Panc1 (cell line): ENCODE results near the gene PSMD1. TPM values are rescaled to one million over a fixed set of nuclear protein-coding genes. Genes with fewer than 3 reads are reported as not detected.

ENCODE experiments used
- ATAC-seq: fragments of 200-7000 bp; cut with Tn5 transposase; 2 replicates; pipeline ENCODE4 v1.9.1; 2020; ENCODE audit warnings: mild to moderate bottlenecking, moderate library complexity
- Bru-seq: library from RNA; stranded (reverse); fragments of 400-500 nt; gene quantifications from one replicate; lab custom pipeline; 2021; lab: Mats Ljungman, UMichigan
- BruChase-seq, 2 experiments: library from RNA; stranded (reverse); fragments of 400-500 nt; gene quantifications; one replicate each; lab custom pipeline; 2021; lab: Mats Ljungman, UMichigan
- BruUV-seq: library from RNA; stranded (reverse); fragments of 400-500 nt; replicated peaks from 2 replicates; lab custom pipeline; 2021; lab: Mats Ljungman, UMichigan
- CTCF ChIA-PET: fragments of 300-600 bp; sonication (Branson Sonifier 250); formaldehyde crosslinking; loops from one replicate; lab custom pipeline; 2022; ENCODE audit warnings: antibody characterized with exemption; lab: Charles Lee
- POLR2A ChIA-PET: fragments of 300-600 bp; sonication (Branson Sonifier 250); formaldehyde crosslinking; loops from one replicate; lab custom pipeline; 2022; ENCODE audit warnings: antibody characterized with exemption; lab: Charles Lee
- DNase-seq: peaks from one replicate; pipeline ENCODE4 v3.0.0-alpha.2; 2010; ENCODE audit warnings: low read depth, low spot score
- H3K27ac ChIP-seq: 2 replicates; pipeline ENCODE4 v1.5.1; 2011; ENCODE audit warnings: mild to moderate bottlenecking, low read length, inconsistent platforms
- H3K27me3 ChIP-seq: fragments of 200-500 bp; sonication (Bioruptor generic); 2 replicates; pipeline ENCODE4 v1.6.0; 2014; ENCODE audit warnings: low read length, inconsistent platforms; ENCODE audit not compliant: control insufficient read depth, insufficient read depth
- H3K36me3 ChIP-seq: fragments of 200-500 bp; sonication (Bioruptor generic); 2 replicates; pipeline ENCODE4 v1.5.1; 2014; ENCODE audit warnings: inconsistent platforms, mild to moderate bottlenecking, low read length, moderate library complexity; ENCODE audit not compliant: control insufficient read depth, insufficient read depth
- H3K4me1 ChIP-seq: 2 replicates; pipeline ENCODE4 v1.5.1; 2011; ENCODE audit warnings: inconsistent platforms, mild to moderate bottlenecking, low read length, moderate library complexity; ENCODE audit not compliant: control insufficient read depth, insufficient read depth
- H3K4me3 ChIP-seq, 2 experiments: 2 replicates each; pipeline ENCODE4 v1.5.1; 2011 to 2012; ENCODE audit warnings: low read depth in 2 of 2, low read length in 2 of 2, mild to moderate bottlenecking in 2 of 2, inconsistent platforms in 1 of 2, moderate library complexity in 1 of 2
- H3K9me3 ChIP-seq: fragments of 200-500 bp; sonication (Bioruptor generic); 2 replicates; pipeline ENCODE4 v1.5.1; 2014; ENCODE audit warnings: low read depth, mild to moderate bottlenecking, inconsistent platforms, low read length, moderate library complexity; ENCODE audit not compliant: control insufficient read depth, insufficient read depth
- POLR2AphosphoS5 ChIP-seq: IDR thresholded peaks from 2 replicates; pipeline ENCODE4 v1.6.1; 2012; ENCODE audit warnings: mild to moderate bottlenecking, low read depth, low read length, moderate library complexity
- REST ChIP-seq, 2 experiments: IDR thresholded peaks; 2 replicates each; pipeline ENCODE4 v1.6.1; 2011 to 2012; ENCODE audit warnings: low read depth in 2 of 2, control low read depth in 1 of 2, low read length in 1 of 2, mild to moderate bottlenecking in 1 of 2, moderate library complexity in 1 of 2; ENCODE audit not compliant: insufficient read depth in 1 of 2
- SIN3A ChIP-seq: IDR thresholded peaks from 2 replicates; pipeline ENCODE4 v1.6.1; 2012; ENCODE audit warnings: low read depth, mild to moderate bottlenecking, low read length, moderate library complexity, borderline replicate concordance; ENCODE audit not compliant: insufficient read depth
- TCF7L2 ChIP-seq: IDR thresholded peaks from 2 replicates; pipeline ENCODE4 v1.6.1; 2011; ENCODE audit warnings: mild to moderate bottlenecking, low read depth, low read length, inconsistent platforms
- in situ Hi-C: cut with HindIII; loops from 2 replicates; pipeline ENCODE4 v1.10.0; 2016; ENCODE audit warnings: low sequenced_read_pairs, low pct_unique_long_range_greater_than_20kb
- intact Hi-C: fragments of 100-400 bp; cut with micrococcal nuclease; formaldehyde crosslinking; loops from one replicate; pipeline ENCODE4 v1.10.0; 2022; ENCODE audit not compliant: unreplicated experiment
- long read RNA-seq: library from polyadenylated mRNA; unstranded; transcript quantifications from one replicate; pipeline ENCODE4 v2.0.0, GENCODE V29; 2021; ENCODE audit not compliant: unreplicated experiment
- polyA plus RNA-seq: library from polyadenylated mRNA; unstranded; fragments of >200 nt; gene quantifications from one replicate; pipeline ENCODE4 v1.2.1, GENCODE V29; 2012; ENCODE audit warnings: missing spikeins; ENCODE audit not compliant: insufficient read length
- total RNA-seq: library from RNA; stranded (reverse); gene quantifications from one replicate; pipeline ENCODE4 v1.2.1, GENCODE V29; 2021; ENCODE audit not compliant: unreplicated experiment
- TF ChIP-seq, protein P1 (sequence below): fragments of 450-650 bp; IDR thresholded peaks from 2 replicates; pipeline ENCODE4 v1.5.1; 2017; ENCODE audit warnings: mild to moderate bottlenecking

PSMD1 gene
- total RNA-seq (146 TPM), Bru-seq, nascent RNA (percentile 95 among the genes with signal in this experiment), BruChase-seq, experiment 1, labeled RNA remaining after a 2-hour chase (percentile 84 among the genes with signal in this experiment), BruChase-seq, experiment 2, labeled RNA remaining after a 6-hour chase (percentile 88 among the genes with signal in this experiment)
- 73.0 TPM for polyA plus RNA-seq
- long read RNA-seq, transcript PSMD1-212 (2 exons, 546 nt) = minor isoform, 19 of 456 reads
- long read RNA-seq, transcript PSMD1-201 (25 exons, 3,326 nt) = major isoform, 99 of 456 reads
- long read RNA-seq, partial matches to known transcripts = 315 of 456 reads
- long read RNA-seq, other reads (novel, unspliced or antisense) = 23 of 456 reads

DNA sequence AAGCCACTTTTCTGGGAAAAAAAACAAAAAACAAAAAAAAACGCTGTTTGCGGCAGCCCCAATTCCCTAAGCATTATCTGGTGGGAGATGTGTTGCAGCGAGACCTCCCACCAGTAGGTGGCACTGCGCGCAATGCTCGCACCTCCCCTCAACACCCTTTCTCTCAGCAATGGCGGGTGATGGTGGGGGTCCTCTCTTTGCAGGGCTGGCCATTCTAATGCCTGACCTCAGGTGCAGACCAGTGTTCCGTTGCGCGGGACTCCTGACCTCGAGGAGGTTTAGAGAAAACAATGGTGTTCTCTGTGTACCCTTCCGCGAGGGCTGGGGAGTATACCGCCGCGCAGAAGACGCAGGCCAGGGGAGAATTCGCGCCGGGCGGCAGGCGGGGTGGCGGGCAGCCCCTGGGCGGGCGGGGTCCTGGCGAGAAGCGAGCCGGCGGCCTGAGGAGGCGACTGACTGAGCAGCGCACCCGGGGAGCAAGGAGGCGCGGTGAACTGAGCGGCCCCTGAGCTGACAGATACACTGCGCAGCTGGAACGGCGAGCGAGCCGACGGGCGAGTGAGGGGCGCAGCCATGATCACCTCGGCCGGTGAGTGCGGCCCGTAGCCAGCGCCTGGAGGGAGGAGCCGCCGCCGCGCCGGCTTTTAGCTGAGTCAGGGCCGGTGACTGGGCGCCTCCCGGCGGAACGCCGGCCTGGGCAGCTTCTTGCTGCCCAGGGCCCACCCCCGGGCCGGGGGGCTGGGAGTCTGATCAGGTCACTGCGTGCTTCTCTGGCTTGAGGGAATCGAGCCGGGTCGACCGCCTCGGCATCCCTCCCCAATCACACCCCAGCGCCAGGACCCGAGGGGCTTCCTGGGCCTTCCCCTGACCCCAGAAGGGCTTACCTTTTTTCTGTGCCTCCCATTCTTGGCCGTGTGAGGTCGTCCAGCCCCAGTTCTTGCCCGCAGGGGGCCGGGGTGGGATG, at the start of gene PSMD1:
Gene PSMD1, plus strand, starts transcription at position 415 of the 964 bp plus-strand sequence. Its CDS starts 159 bp downstream, at position 574.
- Histone ChIP-seq H3K27ac (peak within 1 kb of the TSS; percentile 81), H3K27me3 (no peaks in the 10 kb centered on the region), H3K4me3 (peak within 1 kb of the TSS; percentile 70 to 99), H3K36me3 (peaks cover 16% of the 10 kb centered on the region), H3K9me3 (no peaks in the 10 kb centered on the region), H3K4me1 (peaks cover 38% of the 10 kb centered on the region)
- peak; percentile 88 for ATAC-seq
- intact Hi-C loops (loop anchor here (10.0 kb wide), 1 partner anchor 232 kb away; no protein-coding TSS in a partner anchor), in situ Hi-C loops (no loop called here)
- BruUV-seq = no TSS peak
- TF ChIP-seq REST (IDR thresholded peaks at IDR 0.05; ENCODE audit: insufficient read depth in 1 of 2, low read depth in 2 of 2, low read length in 1 of 2) (no peak), SIN3A (peak; percentile 79; the same call in 1 of the 2 replicates), TCF7L2 (no peak), POLR2AphosphoS5 (peak; percentile 55; the same call in 1 of the 2 replicates)
- TF ChIP-seq, protein P1, sequence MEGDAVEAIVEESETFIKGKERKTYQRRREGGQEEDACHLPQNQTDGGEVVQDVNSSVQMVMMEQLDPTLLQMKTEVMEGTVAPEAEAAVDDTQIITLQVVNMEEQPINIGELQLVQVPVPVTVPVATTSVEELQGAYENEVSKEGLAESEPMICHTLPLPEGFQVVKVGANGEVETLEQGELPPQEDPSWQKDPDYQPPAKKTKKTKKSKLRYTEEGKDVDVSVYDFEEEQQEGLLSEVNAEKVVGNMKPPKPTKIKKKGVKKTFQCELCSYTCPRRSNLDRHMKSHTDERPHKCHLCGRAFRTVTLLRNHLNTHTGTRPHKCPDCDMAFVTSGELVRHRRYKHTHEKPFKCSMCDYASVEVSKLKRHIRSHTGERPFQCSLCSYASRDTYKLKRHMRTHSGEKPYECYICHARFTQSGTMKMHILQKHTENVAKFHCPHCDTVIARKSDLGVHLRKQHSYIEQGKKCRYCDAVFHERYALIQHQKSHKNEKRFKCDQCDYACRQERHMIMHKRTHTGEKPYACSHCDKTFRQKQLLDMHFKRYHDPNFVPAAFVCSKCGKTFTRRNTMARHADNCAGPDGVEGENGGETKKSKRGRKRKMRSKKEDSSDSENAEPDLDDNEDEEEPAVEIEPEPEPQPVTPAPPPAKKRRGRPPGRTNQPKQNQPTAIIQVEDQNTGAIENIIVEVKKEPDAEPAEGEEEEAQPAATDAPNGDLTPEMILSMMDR = peak; percentile 96
- CTCF ChIA-PET = interaction anchor here (0.6 kb wide), 1 partner anchor 535 kb away, joined by 6 read pairs; no protein-coding TSS in a partner anchor
- peak; percentile 82 for DNase-seq
- POLR2A ChIA-PET = no interaction called here

- intact Hi-C loops (no loop called here), in situ Hi-C loops (no loop called here)
- H3K9me3 ChIP-seq = no peaks in the 10 kb centered on the region
- TF ChIP-seq SIN3A = no peak
- TF ChIP-seq, protein P1 = no peak
- TF ChIP-seq POLR2AphosphoS5 = no peak
- no peak for TF ChIP-seq TCF7L2
- no peak for TF ChIP-seq REST (IDR thresholded peaks at IDR 0.05; ENCODE audit: insufficient read depth in 1 of 2, low read depth in 2 of 2, low read length in 1 of 2)
- DNase-seq (no peak), ATAC-seq (no peak)
- H3K27me3 ChIP-seq = 0 out of 2 replicates have a peak, but pooled peaks cover 2% of the 10 kb centered on the region
- no peak overlapping the region for H3K4me3 ChIP-seq
- ChIA-PET CTCF (interaction anchor here (0.7 kb wide), 1 partner anchor 975 kb away, joined by 3 read pairs; no protein-coding TSS in a partner anchor), POLR2A (interaction anchor here (0.6 kb wide), 1 partner anchor 9 kb away, joined by 3 read pairs; no protein-coding TSS in a partner anchor)
- no peaks in the 10 kb centered on the region for H3K36me3 ChIP-seq
- BruUV-seq = no TSS peak
- no peak overlapping the region for H3K27ac ChIP-seq
- H3K4me1 ChIP-seq = no peaks in the 10 kb centered on the region
Observed at GRCh38 chr2:231007286-231008098, 49.2 kb upstream of the PSMD1 start.
